Fibroblast of the aortic adventitia (primary cell): ENCODE results near the gene FCRL6. TPM values are rescaled to one million over a fixed set of nuclear protein-coding genes. Genes with fewer than 3 reads are reported as not detected.

ENCODE experiments used
- DNase-seq: peaks from one replicate; pipeline ENCODE4 v3.0.0-alpha.2; 2010; ENCODE audit warnings: low read depth
- H3K4me3 ChIP-seq: 2 replicates; pipeline ENCODE4 v1.5.1; 2011; ENCODE audit warnings: low read depth, mild to moderate bottlenecking, control low read depth, low read length, moderate library complexity
- total RNA-seq: library from RNA; depleted of rRNA; stranded (reverse); fragments of >200 nt; gene quantifications from 2 replicates; pipeline ENCODE4 v1.2.3, GENCODE V29; 2012; ENCODE audit warnings: low replicate concordance
- TF ChIP-seq, protein P1 (sequence below): IDR thresholded peaks from 2 replicates; pipeline ENCODE4 v1.5.1; 2011; ENCODE audit warnings: mild to moderate bottlenecking, low read length, control low read depth, inconsistent platforms; ENCODE audit not compliant: insufficient read depth

FCRL6 gene
- total RNA-seq, 1 donor: not detected

DNA sequence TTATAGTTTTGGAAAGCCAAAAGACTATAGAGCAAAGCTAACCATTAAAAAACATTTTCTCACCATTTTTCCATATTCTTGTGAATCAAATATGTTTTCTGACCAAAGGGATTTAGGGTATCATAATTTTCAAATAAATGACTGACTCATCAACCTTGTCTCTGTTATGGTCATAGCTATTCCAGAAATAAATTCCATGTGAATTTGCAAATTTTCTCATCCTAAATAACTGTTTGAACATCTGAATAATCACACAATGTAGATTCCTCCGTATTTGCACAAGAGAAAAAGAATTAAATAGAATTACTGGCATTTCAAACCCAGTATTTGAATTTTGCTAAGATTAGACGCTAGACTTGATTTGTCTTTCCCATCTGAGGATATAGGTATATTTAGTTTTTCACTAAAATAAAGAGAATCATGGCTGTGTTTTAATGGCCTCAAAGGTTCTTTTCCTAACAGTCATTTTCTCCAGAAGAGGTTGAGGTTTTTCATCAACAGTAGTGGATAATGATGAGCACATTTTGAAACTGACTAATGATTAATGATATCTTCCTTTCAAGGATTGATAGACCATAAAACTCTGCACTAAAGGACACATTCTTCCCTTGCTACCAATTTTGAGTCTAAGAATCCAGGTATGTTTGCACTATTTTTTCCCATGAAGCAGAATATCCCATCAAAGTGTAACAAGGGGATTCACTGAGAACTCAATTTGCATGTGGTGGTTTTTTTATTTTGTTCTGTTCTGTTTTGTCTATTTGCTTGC lies 30.8 kb upstream of the FCRL6 start:
- no peak overlapping the region for H3K4me3 ChIP-seq
- DNase-seq: no peak
- TF ChIP-seq, protein P1, sequence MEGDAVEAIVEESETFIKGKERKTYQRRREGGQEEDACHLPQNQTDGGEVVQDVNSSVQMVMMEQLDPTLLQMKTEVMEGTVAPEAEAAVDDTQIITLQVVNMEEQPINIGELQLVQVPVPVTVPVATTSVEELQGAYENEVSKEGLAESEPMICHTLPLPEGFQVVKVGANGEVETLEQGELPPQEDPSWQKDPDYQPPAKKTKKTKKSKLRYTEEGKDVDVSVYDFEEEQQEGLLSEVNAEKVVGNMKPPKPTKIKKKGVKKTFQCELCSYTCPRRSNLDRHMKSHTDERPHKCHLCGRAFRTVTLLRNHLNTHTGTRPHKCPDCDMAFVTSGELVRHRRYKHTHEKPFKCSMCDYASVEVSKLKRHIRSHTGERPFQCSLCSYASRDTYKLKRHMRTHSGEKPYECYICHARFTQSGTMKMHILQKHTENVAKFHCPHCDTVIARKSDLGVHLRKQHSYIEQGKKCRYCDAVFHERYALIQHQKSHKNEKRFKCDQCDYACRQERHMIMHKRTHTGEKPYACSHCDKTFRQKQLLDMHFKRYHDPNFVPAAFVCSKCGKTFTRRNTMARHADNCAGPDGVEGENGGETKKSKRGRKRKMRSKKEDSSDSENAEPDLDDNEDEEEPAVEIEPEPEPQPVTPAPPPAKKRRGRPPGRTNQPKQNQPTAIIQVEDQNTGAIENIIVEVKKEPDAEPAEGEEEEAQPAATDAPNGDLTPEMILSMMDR: no peak

DNA sequence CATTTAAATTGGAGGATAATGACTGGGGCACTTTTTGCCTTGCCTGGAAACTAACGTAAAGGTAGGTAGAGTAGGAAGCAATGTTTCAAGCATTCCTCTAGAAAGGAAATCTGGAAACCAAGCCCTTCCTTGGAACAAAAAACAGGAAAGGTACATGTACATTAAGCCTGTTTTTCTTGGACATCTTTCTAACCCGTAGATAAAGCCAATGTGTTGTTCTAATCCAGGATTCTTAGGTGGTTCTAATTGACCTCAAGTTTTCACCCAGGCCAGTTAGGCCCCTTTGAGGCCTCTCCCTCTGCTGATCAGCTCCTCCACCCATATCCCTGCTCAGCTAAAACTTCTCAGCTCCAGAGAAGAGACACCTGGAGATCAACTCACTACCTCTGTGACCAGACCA lies 27.7 kb upstream of the FCRL6 start:
- TF ChIP-seq, protein P1: no peak
- no peak for DNase-seq
- no peak overlapping the region for H3K4me3 ChIP-seq

DNA sequence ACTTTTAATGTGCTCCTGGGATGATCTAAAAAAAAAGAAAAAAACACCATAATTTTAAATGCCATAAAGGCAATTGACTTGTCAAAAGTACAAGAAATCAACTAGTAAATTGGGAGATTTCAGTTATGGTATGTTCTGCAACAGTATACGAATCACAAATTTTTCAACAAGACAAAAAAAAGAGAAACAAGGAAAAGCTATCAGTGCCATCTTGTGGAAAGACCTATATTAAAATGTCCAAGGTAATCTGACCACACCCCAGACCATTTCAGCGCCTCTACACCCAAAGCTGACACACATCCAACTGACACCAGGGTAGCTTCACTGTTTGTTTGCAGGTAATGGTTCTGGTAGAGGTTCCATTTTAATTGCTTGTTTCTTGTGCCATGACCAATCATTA lies 26.4 kb upstream of the FCRL6 start:
- DNase-seq: no peak
- no peak overlapping the region for H3K4me3 ChIP-seq
- TF ChIP-seq, protein P1: no peak

DNA sequence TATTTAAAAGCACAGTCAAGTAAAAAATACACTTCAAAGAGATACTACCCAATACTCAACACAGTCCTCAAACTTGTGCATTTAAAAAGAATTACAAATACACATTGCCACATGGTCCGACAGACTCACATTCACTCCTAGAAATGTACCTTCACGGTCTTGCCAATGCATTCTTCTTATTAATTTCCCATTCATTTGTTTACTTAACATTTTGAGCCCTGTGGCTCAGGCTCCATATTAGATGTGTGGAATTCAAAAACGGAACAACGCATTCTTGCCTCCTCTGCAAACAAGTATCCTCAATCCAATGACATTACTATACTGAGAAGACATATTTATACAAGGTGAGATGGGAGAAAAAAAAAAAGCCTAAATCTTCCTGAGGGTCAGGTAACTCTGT lies 23.9 kb upstream of the FCRL6 start:
- H3K4me3 ChIP-seq: no peak overlapping the region
- TF ChIP-seq, protein P1: no peak
- DNase-seq: no peak

DNA sequence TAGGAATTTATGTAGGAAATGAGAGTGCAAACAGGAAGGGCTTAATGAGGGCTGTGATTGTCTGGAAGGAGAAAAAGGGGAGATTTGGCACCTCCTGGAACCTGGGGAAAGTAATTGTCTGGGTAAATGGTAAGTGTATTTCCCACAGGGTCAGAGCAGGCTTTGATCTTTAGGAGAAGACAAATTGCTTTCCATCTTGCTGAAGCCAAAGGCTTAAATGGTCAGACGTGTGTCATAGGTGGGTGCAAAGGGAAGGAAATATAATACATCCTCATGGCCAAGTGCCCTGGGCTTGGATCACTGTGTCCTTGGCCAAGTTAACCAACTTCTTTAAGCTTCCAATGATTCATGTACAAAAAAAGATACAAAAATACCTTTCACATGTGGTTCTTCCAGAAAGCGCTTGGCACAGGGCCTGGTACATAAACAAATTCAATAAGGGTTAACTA lies 22.7 kb upstream of the FCRL6 start:
- no peak overlapping the region for H3K4me3 ChIP-seq
- TF ChIP-seq, protein P1: no peak
- DNase-seq: peak; percentile 76

DNA sequence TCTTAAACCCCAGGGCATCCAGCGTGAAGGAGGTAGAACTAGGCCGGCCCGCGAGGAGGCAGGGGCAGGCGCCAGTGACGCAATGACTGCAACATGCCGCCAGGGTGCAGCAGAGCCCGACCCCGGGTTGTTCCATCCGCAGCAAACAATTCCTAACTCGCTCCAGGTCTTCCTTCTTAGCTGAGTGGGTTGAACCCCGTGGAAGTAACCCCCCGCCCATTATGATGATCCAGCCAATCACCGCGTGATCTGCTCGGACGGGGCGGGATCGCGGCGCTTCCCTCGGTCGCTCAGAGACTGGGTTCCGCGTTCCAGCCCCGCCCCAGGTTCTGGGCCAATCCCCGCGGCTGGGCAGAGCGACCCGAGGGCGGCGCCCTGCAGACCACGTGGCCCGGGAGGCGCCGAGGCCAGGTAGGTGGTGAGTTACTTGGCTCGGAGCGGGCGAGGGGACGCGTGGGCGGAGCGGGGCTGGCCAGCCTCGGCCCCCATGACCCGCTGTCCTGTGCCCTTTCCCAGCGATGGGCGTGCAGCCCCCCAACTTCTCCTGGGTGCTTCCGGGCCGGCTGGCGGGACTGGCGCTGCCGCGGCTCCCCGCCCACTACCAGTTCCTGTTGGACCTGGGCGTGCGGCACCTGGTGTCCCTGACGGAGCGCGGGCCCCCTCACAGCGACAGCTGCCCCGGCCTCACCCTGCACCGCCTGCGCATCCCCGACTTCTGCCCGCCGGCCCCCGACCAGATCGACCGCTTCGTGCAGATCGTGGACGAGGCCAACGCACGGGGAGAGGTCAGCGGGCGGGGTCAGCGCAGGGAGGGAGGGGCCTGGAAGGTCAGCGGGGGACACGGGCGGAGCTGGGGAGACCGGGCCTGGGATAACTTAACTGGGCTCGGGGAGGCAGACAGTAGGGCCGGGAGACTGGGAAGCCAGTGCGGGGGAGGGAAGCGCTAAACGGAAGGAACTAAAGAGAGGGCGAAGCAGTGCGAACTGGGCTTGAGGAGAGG lies 21.3 kb upstream of the FCRL6 start, which contains the start of gene DUSP23:
DUSP23 (plus strand) TSS at position 380 of the 1,000 bp plus-strand sequence; CDS start at position 519, 139 bp downstream.
- TF ChIP-seq, protein P1: peak; percentile 93
- peak within 1 kb of the TSS; percentile 84 for H3K4me3 ChIP-seq
- peak; percentile 98 for DNase-seq
